Esophagus muscularis mucosa (tissue), 3 donors: ENCODE results near the gene TOMM5.

Experiments used
- POLR2AphosphoS5 ChIP-seq, 2 donors: sonication (generic); formaldehyde crosslinking; IDR thresholded peaks; one replicate each; pipeline ENCODE4 v1.6.1; 2017; ENCODE audit warnings: antibody characterized with exemption in 2 of 2
- TF ChIP-seq, protein P1 (sequence below), 3 experiments: fragments of 200-600 bp in 2 of 3; fragments of 450-650 bp in 1 of 3; sonication (generic) in 2 of 3; IDR thresholded peaks; one replicate each; pipeline ENCODE4 v1.5.1; 2017 to 2019; ENCODE audit warnings: antibody characterized with exemption in 3 of 3, mild to moderate bottlenecking in 2 of 3, moderate library complexity in 1 of 3

DNA sequence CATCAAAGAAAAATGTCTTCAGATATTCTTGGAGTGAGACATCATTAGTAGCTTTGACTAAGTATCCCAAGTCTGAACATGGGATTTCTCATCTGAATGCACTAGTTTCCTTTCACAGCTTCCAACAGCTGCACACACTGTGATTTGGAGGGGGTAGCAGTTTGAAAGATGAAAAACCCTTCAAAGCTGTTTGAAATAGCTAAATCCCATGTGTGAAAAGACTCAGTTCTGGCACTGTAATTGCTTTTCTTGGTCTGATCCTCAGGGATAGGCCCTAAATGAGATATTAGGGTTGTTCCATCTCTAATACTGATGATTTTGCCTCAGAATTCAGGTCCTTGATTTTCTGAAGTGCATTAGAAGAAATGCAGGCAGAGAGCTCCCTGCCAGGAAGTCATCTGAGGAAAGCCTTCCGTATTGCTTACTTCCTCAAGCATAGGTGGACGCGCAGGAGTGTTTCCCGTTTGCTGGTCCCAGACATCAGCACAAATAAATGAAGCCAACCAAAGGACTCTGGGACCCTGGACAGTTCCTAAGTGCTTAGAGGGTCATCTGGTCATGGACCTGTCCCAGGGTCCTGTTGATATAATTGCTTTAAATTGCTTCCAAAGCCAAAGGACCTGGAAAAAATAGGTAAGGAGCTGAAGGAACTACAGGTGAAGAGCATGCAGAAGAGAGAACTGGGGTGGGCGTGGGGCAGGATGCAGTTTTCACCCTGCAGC is 32.8 kb upstream of the TOMM5 start:
- no peak for TF ChIP-seq POLR2AphosphoS5 (IDR thresholded peaks at IDR 0.05)
- TF ChIP-seq, protein P1, sequence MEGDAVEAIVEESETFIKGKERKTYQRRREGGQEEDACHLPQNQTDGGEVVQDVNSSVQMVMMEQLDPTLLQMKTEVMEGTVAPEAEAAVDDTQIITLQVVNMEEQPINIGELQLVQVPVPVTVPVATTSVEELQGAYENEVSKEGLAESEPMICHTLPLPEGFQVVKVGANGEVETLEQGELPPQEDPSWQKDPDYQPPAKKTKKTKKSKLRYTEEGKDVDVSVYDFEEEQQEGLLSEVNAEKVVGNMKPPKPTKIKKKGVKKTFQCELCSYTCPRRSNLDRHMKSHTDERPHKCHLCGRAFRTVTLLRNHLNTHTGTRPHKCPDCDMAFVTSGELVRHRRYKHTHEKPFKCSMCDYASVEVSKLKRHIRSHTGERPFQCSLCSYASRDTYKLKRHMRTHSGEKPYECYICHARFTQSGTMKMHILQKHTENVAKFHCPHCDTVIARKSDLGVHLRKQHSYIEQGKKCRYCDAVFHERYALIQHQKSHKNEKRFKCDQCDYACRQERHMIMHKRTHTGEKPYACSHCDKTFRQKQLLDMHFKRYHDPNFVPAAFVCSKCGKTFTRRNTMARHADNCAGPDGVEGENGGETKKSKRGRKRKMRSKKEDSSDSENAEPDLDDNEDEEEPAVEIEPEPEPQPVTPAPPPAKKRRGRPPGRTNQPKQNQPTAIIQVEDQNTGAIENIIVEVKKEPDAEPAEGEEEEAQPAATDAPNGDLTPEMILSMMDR (IDR thresholded peaks at IDR 0.05): no peak
